GM12864 (cell line): ENCODE measurements around the gene RBBP4.

Source experiments
- DNase-seq: peaks from one replicate; pipeline ENCODE4 v3.0.0-alpha.2; 2011; ENCODE audit warnings: low read depth
- H3K4me3 ChIP-seq: 2 replicates; pipeline ENCODE4 v1.5.1; 2011; ENCODE audit warnings: mild to moderate bottlenecking, low read depth, low read length, control low read depth
- TF ChIP-seq, protein P1 (sequence below): IDR thresholded peaks from 2 replicates; pipeline ENCODE4 v1.5.1; 2011; ENCODE audit warnings: low read depth, mild to moderate bottlenecking, moderate library complexity, low read length, control low read depth, inconsistent platforms; ENCODE audit errors: missing control alignments

The RBBP4 gene

DNA sequence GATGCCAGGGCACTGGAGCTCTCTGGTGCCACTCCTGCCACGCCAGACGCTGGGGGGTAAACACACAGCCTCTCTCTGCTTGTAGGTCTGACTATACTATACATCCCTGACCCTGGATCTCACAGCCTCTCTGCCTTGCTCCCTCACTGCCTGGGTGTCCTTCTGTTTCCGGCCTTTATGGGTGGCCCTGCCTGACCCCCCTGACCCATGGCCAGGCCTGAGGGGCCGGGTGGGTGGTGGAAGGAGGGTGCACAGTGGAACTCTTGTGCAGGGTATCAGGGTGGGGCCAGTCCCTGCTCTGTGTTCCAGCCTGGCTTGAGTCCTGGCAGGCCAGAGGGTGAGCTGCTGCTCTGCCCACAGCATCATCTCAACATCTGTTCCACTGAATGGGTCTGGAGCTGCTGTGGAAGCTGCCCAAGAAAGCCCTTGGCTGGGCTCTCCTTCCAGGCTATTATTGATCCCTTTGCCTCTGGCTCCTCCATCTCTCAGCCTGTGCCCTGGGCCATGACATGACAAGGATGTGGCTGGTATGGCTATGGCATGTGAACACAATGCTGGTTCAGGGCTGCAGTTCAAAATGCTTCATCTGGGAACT is 68.8 kb downstream of the RBBP4 start:
- DNase-seq = no peak
- TF ChIP-seq, protein P1, sequence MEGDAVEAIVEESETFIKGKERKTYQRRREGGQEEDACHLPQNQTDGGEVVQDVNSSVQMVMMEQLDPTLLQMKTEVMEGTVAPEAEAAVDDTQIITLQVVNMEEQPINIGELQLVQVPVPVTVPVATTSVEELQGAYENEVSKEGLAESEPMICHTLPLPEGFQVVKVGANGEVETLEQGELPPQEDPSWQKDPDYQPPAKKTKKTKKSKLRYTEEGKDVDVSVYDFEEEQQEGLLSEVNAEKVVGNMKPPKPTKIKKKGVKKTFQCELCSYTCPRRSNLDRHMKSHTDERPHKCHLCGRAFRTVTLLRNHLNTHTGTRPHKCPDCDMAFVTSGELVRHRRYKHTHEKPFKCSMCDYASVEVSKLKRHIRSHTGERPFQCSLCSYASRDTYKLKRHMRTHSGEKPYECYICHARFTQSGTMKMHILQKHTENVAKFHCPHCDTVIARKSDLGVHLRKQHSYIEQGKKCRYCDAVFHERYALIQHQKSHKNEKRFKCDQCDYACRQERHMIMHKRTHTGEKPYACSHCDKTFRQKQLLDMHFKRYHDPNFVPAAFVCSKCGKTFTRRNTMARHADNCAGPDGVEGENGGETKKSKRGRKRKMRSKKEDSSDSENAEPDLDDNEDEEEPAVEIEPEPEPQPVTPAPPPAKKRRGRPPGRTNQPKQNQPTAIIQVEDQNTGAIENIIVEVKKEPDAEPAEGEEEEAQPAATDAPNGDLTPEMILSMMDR = no peak
- H3K4me3 ChIP-seq = no peak overlapping the region

DNA sequence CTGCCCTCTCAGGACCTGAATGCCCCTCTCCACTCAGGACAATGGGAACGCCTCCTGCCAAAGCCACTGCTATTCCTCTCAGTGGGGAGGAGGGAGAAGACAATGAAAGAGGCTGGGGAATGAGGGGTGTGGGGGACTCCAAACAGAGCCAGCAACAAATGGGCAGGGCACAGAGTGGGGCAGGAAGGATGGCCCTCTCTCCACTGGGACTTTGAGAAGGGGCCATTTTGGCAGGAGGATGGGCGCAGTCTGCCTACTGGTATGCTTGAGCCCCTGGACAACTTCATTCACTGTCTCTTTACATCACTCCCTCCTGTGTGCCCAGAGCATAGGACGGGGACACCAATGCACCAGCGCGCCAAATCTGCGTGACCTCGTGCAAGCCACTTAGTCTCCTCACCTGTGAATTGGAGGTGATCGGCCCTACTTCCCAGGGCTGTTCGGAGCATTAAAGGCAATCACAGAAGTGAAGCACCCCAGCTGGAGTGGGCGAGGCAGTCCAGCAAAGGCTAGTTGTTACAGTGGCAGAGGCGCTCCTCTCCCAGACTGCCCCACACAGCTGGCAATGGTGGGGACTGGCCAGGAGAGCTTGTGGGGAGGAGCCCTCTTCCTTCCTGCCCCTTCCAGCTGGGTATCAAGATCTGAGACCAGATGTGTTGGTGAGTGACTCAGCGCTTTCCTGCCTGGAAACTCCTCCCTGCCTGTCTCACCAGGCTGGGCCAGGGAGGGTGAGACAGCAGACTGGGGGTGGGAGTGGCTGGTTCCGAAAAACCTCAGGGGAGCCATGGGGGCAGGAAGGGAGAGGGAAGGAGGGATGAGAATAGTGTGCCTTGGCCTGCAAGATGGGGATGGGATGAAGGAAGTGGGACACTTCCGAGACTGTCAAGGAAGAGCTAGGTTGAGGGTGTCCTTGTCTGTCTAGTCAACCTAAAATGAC is 73.9 kb downstream of the RBBP4 start:
- H3K4me3 ChIP-seq = no peak overlapping the region
- TF ChIP-seq, protein P1 = no peak
- no peak for DNase-seq

DNA sequence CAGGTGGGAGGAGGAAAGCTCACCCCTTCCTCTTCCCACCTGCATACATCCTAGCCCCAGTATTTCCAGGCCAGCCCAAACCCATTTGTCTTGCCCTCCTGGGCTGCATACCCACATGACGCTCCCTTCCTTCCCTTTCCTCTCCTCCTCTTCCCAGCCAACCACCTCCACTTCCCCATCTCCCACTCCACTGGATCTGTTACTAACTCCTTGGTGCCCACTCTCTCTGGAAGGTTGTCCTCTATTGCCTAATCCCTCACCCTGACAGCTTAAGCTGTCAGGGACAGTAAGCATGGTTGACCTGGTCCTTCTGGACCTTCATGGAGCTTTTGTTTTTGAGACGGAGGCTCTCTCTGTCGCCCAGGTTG is 74.6 kb downstream of the RBBP4 start:
- no peak for DNase-seq
- TF ChIP-seq, protein P1 = no peak
- H3K4me3 ChIP-seq = no peak overlapping the region

DNA sequence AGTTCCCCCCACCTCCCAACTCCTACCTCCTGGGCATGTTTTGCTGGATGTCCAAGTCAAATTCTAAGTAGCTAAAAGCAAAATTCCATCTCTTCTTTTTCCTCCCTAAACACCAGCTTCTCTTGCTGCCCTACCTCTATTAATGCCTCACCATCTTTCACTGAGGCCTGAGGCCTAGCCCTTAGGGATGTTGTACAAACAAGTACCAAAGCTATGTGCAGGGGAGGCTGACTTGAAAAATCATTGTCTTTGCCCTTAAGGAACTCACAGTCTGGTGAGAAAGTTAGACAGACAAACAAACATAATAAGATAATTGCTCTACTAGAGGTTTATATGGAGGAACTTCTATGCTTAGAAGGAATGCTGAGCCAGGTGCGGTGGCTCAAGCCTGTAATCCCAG is 76.9 kb downstream of the RBBP4 start:
- DNase-seq = no peak
- TF ChIP-seq, protein P1 = no peak
- no peak overlapping the region for H3K4me3 ChIP-seq

DNA sequence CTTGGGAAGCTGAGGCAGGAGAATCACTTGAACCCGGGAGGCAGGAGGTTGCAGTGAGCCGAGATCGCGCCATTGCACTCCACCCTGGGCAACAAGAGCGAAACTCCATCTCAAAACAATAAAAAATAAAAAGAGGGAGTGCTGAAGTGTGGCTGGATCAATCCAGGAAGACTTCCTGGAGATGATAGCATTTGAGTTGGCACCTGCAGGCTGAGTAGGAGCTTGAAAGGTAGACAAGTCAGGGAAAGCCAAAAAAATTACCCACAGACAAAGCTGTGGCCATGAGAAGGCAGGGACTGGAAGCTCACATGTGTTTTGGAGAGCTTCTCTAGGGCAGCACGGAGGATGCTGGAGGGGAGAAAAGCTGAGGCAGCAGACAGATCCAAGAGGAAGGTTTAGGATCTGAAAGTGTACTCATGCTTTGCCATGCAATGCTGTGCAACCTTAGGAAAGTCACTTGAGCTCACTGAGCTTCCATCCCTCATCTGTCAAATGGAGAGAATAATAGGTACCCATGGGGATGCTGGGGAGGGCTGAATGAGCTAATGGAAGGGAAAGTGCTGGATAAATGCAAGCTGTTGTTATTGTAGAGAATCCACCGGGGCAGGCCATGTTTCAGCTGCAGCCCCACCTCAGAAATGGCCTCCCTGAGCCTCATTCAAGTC is 77.5 kb downstream of the RBBP4 start:
- no peak for DNase-seq
- TF ChIP-seq, protein P1 = no peak
- H3K4me3 ChIP-seq = no peak overlapping the region

DNA sequence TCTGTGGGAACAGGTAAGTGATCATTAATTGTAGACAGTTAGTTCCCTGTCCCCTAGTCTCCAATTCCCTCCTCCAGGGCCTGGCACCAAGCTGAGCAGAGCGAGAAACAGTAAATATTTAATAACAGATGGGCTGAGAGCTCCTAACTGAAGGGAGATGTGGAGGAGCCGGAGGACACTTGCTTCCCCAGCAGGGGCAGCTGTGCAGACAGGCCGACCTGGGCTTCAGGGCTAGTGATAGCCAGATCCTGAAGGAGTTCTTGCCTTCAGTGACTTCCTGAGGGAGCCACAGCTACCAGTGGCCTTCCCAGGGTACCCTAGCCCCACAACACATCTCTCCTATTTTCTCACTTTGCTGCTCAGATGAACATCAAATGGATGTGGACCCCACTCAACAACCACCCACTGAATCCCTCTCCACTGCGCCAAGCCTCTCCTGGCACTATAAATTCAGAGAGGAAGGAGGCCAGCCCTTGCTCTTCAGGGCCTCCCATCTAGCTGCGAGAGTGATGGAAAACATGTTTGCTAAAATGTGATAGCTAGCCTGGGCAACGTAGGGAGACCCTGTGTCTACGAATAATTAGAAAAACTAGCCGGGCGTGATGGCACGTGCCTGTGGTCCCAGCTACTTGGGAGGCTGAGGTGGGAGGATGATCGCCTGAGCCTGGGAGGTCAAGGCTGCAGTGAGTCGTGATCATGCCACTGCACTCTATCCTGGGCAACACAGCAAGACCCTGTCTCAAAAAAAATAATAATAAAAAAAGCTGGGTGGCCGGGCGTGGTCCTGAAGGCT is 78.4 kb downstream of the RBBP4 start:
- no peak for DNase-seq
- TF ChIP-seq, protein P1 = no peak

More for the DNA sequence above, 78.4 kb downstream of the RBBP4 start:
- no peak overlapping the region for H3K4me3 ChIP-seq
